ENCODE measurements around the gene HSD11B2. TPM values are rescaled to one million over a fixed set of nuclear protein-coding genes. Genes with fewer than 3 reads are reported as not detected.

Gene HSD11B2
- total and polyA plus RNA-seq, 10 of the 15 experiments (the other 5 are each of a cell fraction or from before 2014, with no cell fraction given), result 0.09 to 0.34 (median 0.21) TPM; not detected in 2

- Histone ChIP-seq H3K9me3 (replicated peaks; ENCODE audit: control insufficient read depth, insufficient read depth, low read length) (no peaks in the 10 kb centered on the region), H3K4me3 (no peak overlapping the region), H3K4me1 (ENCODE audit: control insufficient read depth, insufficient read depth, low read length) (peaks cover 21% of the 10 kb centered on the region), H3K27ac (ENCODE audit: control insufficient read depth, insufficient read depth) (no peak overlapping the region), H3K36me3 (ENCODE audit: control insufficient read depth in 2 of 2, insufficient read depth in 2 of 2, low read length in 1 of 2) (peaks cover 0 to 13% of the 10 kb centered on the region in 2 experiments; a peak in 3 of 4 replicates), H3K9ac (ENCODE audit: control insufficient read depth, insufficient read depth, low read length) (no peak overlapping the region), H2AFZ (ENCODE audit: control insufficient read depth, low read depth, low read length) (no peak overlapping the region), H3K27me3 (replicated peaks in 1 of 2; ENCODE audit: control insufficient read depth in 2 of 2, insufficient read depth in 2 of 2, low read length in 1 of 2) (no peaks in the 10 kb centered on the region), H3K4me2 (ENCODE audit: control insufficient read depth, insufficient read depth) (no peak overlapping the region), H3K79me2 (ENCODE audit: control insufficient read depth, insufficient read depth, low read length) (no peaks in the 10 kb centered on the region), H4K20me1 (ENCODE audit: control insufficient read depth, insufficient read depth) (no peaks in the 10 kb centered on the region)
- ATAC-seq, result peak; percentile 82
- in situ Hi-C loops (cut with MboI), result no loop called here
- SMC1A ChIA-PET (ENCODE audit: uncharacterized antibody, unreplicated experiment), result no interaction called here
- no peak for FAIRE-seq
- POLR2A ChIA-PET, result no interaction called here
- RAD21 ChIA-PET (ENCODE audit: unreplicated experiment), result interaction anchor here (1.4 kb wide), 1 partner anchor 9 kb away, joined by 4 read pairs; no protein-coding TSS in a partner anchor
- no TSS peak for BruUV-seq (replicated peaks)
- CTCF ChIA-PET, result interaction anchor here (1.0 to 2.1 kb wide), 2 partner anchors 9 kb away, joined by 3 to 6 read pairs; no protein-coding TSS in a partner anchor
- intact Hi-C loops (cut with micrococcal nuclease; ENCODE audit: unreplicated experiment), result no loop called here
- WGBS (ENCODE audit: insufficient coverage, insufficient replicate concordance, low lambda C conversion rate, missing lambda C conversion rate), result 12% methylated on average over 4 of the region's 4 CpGs
- DNase-seq (ENCODE audit: low read depth, low spot score), result no peak
- no peak for TF ChIP-seq TCF12 (IDR thresholded peaks at IDR 0.05; ENCODE audit: low read depth, low read length)
- TF ChIP-seq SPI1 (IDR thresholded peaks at IDR 0.05; ENCODE audit: borderline replicate concordance, insufficient read depth, low read depth, low read length), result no peak
- TF ChIP-seq PAX5 (IDR thresholded peaks at IDR 0.05; ENCODE audit: borderline replicate concordance, low read depth, low read length), result 0 out of 2 replicates have a peak, but pooled peaks have one; percentile 6
- TF ChIP-seq POU2F2 (IDR thresholded peaks at IDR 0.05; ENCODE audit: borderline replicate concordance, low read depth, low read length), result no peak
- no peak for TF ChIP-seq JUND (IDR thresholded peaks at IDR 0.05; ENCODE audit: low read depth, low read length)
- TF ChIP-seq, protein P1, sequence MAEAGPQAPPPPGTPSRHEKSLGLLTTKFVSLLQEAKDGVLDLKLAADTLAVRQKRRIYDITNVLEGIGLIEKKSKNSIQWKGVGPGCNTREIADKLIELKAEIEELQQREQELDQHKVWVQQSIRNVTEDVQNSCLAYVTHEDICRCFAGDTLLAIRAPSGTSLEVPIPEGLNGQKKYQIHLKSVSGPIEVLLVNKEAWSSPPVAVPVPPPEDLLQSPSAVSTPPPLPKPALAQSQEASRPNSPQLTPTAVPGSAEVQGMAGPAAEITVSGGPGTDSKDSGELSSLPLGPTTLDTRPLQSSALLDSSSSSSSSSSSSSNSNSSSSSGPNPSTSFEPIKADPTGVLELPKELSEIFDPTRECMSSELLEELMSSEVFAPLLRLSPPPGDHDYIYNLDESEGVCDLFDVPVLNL (IDR thresholded peaks at IDR 0.05; ENCODE audit: low read depth, low read length), result no peak
- TF ChIP-seq EZH2 (IDR thresholded peaks at IDR 0.05; ENCODE audit: borderline replicate concordance, control insufficient read depth, low read depth, low read length), result no peak
- no peak for TF ChIP-seq FOXM1 (IDR thresholded peaks at IDR 0.05; ENCODE audit: low read depth, low read length)
- no peak for TF ChIP-seq ZBED1 (IDR thresholded peaks at IDR 0.05; ENCODE audit: borderline replicate concordance)
- TF ChIP-seq IKZF1 (conservative IDR thresholded peaks at IDR 0.05), result peak; percentile 17; the same call in 1 of the 2 replicates
- TF ChIP-seq EP300 (IDR thresholded peaks at IDR 0.05; ENCODE audit: borderline replicate concordance in 1 of 2, control insufficient read depth in 1 of 2, low read depth in 2 of 2, low read length in 2 of 2), result no peak
- no peak for TF ChIP-seq RELB (IDR thresholded peaks at IDR 0.05; ENCODE audit: low read depth)
- no peak for TF ChIP-seq ZNF217 (IDR thresholded peaks at IDR 0.05)
- no peak for TF ChIP-seq BMI1 (IDR thresholded peaks at IDR 0.05; ENCODE audit: borderline replicate concordance)
- peak; percentile 53; the same call in 1 of the 2 replicates for TF ChIP-seq DPF2 (IDR thresholded peaks at IDR 0.05)
- TF ChIP-seq, protein P2, sequence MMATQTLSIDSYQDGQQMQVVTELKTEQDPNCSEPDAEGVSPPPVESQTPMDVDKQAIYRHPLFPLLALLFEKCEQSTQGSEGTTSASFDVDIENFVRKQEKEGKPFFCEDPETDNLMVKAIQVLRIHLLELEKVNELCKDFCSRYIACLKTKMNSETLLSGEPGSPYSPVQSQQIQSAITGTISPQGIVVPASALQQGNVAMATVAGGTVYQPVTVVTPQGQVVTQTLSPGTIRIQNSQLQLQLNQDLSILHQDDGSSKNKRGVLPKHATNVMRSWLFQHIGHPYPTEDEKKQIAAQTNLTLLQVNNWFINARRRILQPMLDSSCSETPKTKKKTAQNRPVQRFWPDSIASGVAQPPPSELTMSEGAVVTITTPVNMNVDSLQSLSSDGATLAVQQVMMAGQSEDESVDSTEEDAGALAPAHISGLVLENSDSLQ (IDR thresholded peaks at IDR 0.05), result peak; percentile 74
- TF ChIP-seq NR2F1 (conservative IDR thresholded peaks at IDR 0.05), result peak; percentile 60; the same call in 1 of the 2 replicates
- no peak for TF ChIP-seq MEF2A (IDR thresholded peaks at IDR 0.05; ENCODE audit: insufficient read depth, low read depth, low read length)
- TF ChIP-seq, protein P3, sequence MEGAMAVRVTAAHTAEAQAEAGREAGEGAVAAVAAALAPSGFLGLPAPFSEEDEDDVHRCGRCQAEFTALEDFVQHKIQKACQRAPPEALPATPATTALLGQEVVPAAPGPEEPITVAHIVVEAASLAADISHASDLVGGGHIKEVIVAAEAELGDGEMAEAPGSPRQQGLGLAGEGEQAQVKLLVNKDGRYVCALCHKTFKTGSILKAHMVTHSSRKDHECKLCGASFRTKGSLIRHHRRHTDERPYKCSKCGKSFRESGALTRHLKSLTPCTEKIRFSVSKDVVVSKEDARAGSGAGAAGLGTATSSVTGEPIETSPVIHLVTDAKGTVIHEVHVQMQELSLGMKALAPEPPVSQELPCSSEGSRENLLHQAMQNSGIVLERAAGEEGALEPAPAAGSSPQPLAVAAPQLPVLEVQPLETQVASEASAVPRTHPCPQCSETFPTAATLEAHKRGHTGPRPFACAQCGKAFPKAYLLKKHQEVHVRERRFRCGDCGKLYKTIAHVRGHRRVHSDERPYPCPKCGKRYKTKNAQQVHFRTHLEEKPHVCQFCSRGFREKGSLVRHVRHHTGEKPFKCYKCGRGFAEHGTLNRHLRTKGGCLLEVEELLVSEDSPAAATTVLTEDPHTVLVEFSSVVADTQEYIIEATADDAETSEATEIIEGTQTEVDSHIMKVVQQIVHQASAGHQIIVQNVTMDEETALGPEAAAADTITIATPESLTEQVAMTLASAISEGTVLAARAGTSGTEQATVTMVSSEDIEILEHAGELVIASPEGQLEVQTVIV (IDR thresholded peaks at IDR 0.05; ENCODE audit: borderline replicate concordance, partially characterized antibody), result no peak
Measured at GRCh38 chr16:67437513-67437912, 6.6 kb downstream of the HSD11B2 start.
